GM12892 (cell line): Measurements from ENCODE around the gene THAP4.

Experiments
- POLR2A ChIP-seq: IDR thresholded peaks from 2 replicates; pipeline ENCODE4 v1.6.1; 2011; ENCODE audit warnings: low read depth, low read length, control low read depth
- POLR2AphosphoS5 ChIP-seq: IDR thresholded peaks from 2 replicates; pipeline ENCODE4 v1.6.1; 2011; ENCODE audit warnings: low read depth, low read length, control low read depth
- TAF1 ChIP-seq: IDR thresholded peaks from 2 replicates; pipeline ENCODE4 v1.6.1; 2011; ENCODE audit warnings: low read depth, mild to moderate bottlenecking, control low read depth, low read length, borderline replicate concordance

DNA sequence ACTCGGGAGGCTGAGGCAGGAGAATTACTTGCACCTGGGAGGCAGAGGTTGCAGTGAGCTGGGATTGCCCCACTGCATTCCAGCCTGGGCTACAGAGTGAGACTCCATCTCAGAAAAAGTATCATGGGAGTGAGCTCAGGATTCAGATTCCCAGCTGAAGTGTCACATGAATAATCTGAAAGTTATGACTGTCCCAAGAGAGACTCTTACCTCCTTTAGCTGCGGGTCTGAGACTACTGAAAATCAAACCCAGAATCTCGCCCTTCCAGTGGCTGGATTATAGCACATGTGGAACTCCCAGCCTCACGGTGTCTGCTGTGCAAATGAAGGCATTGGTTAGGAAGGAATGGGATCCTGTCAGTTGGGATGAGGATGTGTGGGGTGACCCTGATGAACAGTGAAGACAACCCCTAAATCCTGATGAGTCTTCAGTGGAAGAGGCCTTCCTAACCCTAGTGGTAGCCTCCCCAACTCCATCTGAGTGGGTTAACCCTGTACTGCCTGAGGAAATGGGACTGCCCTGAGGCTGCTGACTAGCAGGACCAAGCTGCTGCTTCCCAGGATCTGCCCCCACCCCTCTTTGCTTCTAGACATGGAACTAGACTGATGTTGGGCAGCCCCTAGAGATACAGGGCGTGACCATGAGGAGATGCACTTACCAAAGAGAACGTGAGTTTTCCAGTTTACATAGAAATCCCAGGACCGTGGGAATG lies 61.9 kb downstream of the THAP4 start:
- TF ChIP-seq POLR2AphosphoS5: no peak
- no peak for TF ChIP-seq POLR2A
- no peak for TF ChIP-seq TAF1
